Stimulated activated CD4-positive, alpha-beta T cell treated with anti-CD3 and anti-CD28 coated beads, Interleukin-15, amount 100 ng/mL, for 48 hours (primary cell): ENCODE results near the gene ZNF835.
A peak's percentile ranks its signal among the peaks of the same experiment; 100 is the strongest.
"Not testable (repeated sequence)": the region's sequence is repeated elsewhere in the genome, so short reads cannot be mapped to it uniquely, and the experiment has no call there.

Experiments
- DNase-seq, 2 donors: peaks; one replicate each; pipeline ENCODE4 v3.0.0-alpha.2; 2020; ENCODE audit warnings: low read depth in 2 of 2

Gene ZNF835

DNA sequence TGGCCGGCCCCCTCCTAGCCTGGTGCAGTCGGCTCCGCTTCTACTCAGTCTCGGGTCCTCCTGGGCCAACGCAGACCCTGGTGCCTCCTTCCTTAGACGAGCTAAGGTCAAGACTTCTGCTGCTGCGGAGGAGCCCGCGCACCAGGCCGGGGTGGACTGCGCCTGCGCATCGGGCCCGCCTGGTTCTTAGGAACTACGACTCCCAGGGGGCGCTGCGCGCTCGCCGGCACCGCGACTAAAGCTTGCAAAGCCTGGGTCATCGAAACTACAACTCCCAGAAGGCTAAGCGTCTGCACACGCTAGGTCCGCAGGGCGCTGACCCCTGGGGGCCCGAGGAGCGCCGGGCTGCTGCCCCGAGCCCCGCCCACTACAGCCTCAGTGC, at the start of gene ZNF835:
Gene ZNF835 (minus strand): TSS at position 145 of the 382 bp plus-strand sequence. CDS start 6,559 bp downstream, outside the sequence.
- DNase-seq = peak; percentile 70 to 77

DNA sequence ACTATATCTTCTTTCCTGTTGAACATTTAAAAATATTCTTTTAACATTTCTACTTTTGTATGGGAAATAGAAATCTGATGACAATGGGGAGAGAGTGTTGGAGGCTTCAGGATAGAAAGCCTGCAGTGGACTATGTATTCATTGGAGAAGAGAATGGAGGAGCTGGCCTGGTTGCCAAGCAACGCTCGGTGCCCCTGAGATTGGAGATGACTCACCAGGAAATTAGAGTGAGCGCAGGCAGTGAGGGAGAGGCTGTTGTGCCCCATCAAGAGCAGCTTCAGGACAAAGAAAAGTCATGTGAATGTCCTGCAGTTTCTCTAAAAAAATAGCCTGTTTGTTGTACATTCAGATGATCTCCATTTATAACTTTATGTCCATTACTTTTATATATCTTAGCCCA, 48.7 kb upstream of the ZNF835 start:
- no peak for DNase-seq

DNA sequence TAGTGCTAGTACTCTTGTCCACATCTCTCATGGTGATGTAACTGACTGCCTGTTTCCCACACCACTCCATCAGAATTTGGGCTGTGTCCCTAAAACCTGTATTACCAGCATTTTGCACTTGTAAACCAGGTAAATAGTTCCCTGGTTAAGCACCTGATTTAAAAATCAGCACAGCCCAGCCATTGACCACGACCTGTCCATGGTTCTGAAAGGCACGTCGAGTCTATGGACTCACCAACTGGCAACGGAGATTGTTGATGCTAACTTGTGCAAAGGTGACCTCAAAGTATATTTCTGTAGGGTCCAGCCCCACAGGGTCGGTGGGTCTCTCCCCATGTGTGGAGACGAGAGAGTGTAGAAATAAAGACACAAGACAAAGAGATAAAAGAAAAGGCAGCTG, 46.7 kb upstream of the ZNF835 start:
- no peak for DNase-seq

DNA sequence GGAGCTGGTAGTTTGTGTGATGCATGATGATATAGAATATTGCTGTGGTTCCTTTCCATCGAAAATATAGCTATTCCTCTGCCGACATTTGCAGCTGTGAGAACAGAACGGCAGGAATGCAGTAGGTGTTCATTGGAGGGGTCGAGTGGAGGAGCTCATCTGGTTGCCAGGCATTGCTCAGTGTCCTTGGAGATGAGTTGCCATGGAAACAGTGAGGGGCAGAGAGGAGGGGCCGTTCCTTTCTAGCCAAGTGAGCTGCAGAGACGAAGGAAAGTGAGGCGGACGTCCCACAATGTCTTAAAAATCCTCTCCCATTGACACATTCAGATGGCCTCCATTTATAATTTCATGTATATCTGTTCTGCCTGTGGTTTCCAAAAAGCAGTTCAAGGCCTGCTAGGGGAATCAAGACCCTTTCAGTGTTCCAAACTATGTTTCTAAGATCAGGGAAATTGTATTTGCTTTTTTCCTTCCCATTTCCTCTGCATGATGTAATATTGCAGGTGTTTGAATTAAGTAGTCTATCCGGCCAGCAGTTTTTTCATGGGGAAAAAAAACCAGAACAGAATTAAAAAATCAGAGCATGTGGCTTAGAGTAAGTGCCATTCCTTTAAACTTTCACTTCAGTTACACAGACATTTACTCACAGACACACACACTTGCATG, 41.2 kb upstream of the ZNF835 start:
- DNase-seq = no peak

DNA sequence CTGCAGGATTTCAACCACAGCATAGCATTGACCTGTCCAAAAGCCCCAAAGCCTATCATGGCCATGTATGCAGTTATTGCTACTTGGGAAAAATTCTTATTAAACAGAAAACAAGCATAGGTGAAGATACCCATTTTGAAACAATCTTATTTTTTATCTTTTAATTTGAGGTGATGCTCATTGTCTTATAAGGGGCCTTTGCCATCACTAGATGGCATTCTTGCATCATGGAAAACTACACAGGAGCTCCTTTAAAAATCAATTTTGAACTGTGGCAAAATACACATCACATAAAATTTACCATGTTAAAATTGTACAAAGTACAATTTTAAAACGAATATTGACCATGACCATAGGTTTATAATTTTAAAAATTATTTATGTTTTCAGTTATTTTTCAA, 38.9 kb upstream of the ZNF835 start:
- no peak for DNase-seq

DNA sequence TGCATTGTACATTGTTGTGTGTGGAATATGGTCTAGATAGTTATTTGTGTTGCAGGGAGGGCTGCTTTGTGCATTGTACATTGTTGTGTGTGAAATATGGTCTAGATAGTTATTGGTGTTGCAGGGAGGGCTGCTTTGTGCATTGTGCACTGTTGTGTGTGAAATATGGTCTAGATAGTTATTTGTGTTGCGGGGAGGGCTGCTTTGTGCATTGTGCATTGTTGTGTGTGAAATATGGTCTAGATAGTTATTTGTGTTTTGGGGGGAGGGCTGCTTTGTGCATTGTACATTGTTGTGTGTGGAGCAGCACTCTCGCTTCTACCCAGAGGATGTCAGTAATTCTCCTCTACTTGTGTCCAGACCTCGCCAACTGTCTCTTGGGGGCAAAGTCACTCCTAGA, 36.3 kb upstream of the ZNF835 start:
- DNase-seq = no peak

DNA sequence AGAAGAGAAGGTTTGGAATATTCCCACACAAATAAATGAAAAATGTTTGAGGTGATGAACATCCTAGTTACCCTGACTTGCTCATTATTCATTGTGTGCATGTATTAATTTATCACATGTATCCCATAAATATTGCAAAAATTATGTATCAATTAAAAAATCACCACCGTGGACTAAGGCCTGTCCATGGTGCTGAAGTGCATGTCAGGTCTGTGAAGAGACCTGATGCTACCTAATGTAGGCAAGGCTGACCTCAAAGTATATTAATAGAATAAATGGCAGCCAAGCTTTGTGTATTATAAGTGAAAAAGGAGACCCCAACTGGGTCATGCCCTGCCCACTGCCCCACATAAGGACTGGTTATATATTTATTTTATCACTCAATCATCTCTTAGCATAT, 34.4 kb upstream of the ZNF835 start:
- no peak for DNase-seq

DNA sequence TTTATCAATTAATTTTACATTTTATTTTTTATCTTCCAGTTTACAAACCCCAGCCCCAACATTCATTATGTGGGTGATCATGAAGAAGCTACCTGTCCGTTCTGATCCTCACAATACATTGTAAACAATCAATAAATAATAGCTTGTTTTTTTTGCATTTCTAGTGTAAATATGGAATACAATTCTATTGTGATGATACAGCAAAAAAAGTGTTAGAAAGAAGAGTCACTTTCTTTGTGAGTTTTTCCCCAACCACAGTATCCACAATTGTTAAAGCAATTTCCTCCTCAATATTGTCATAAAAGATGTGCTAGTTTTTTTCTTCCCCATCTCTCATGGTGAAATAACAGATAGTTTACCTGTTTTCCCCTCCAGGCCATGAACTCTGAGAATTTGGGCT, 30.3 kb upstream of the ZNF835 start:
- no peak for DNase-seq

DNA sequence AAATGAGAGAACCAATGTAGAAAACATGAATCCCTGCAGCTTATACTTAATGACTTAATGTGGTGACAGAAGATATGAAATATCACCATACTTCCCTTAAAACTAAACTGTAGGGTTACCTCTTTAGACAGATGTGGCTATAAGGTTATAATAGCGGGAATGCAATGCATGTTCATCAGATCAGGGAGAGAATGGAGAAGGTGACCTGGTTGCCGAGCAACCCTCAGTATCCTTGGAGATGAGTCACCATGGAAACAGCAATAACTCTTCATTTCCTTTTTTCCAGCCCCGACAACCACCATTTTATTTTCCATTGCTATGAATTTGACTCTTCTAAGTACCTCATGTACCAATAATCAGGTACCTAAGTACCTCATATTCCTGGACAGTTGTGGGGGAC, 28.0 kb upstream of the ZNF835 start:
- no peak for DNase-seq

DNA sequence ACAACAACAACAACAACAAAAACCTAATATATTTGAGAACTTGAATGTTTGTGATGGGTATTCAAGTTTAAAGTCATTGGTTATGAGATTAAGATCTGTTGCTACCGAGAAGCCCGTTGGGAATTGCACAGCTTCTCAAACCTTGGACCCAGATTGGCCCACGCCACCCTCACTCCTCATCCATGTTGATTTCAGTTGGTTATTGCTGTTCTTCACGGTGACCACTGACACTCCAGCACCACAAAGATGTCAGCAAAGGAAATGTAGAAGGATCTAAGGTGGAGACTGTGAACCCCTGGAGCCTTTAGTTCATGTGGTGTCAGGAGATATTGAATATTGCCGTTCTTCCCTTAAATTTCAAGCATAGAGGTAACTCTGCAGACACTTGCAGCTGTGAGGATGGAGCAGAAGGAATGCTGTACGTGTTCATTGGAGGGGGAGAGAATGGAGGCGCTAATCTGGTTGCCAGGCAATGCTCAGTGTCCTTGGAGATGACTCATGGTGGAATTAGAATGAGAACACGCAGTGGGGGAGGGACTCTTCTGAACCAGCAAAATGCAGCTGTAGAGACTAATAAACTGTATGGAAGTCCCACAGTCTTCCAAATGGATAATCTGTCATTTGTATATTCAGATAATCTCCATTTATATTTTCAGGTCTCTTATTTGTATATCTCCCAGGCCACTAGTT, 20.8 kb upstream of the ZNF835 start:
- no peak for DNase-seq

DNA sequence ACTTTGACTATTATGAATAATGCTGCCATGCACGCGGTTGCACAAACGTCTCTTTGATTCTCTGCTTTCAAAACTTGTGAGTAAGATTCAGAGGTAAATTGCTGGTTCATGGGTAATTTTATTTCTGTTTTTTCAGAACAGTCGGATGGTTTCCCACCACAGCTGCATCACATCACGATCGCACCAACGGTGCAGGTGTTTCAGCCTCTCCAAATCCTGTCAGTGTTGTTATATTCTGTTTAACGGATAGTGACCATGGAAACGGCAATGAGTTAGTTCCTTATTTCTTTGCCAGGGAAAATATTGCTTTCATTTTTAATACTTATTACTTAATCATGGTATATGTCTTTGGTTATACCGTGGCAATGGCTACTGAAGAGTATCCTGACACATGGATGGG, 19.1 kb upstream of the ZNF835 start:
- DNase-seq = no peak

DNA sequence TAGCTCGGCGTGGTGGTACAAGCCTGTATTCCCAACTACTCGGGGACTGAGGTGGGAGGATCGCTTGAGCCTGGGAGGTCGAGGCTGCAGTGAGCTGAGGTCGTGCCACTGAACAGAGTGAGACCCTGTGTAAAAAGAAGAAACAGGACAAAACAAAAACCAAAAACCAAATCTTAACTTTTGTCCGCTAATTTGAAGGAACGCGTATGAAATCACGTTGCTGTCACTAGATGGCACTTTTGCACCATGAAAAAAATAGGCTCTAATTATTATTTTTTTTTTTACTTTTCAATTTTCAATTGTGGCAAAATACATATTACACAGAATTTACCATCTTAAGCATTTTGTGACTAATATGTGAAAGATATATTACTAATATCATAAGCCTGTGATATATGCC, 17.6 kb upstream of the ZNF835 start:
- DNase-seq = no peak

DNA sequence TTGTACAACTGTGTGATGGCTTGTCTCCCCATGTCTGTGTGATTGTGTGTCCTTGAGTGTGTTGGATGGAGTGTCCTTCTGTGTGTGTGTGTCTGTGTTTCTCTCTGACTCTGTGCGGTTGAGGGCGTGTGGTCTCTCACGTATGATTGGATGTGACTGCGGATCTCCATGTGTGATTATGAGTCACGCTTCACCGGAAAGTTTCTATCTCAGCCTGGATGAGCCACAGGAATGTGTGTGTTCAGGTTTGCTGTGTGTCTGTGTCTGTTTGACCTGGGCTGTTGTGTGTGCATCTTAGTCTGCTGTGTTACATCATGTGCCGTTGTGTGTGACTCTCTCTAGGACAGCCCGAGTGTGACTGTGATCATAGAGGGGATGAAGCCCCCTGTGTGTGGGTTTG, 15.5 kb upstream of the ZNF835 start:
- no peak for DNase-seq

DNA sequence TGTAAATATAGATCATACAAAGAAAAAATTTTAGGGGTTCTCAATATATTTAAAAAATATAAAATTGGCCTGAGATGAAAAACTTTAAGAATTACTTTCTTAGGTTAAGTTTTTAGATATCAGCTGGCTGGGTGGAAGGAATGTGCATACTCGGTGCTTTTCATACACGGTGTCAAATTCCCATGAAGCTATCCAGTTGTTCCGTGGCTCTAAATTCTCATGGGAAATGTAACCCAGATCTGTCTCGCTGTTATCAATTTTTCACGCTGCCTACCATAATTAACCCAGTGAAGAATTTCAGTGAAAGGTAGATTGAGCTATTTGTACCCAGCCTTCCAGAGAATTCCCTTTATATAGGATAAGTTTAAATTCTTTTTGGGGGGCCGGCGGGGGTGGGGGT, 11.6 kb upstream of the ZNF835 start:
- DNase-seq = no peak

DNA sequence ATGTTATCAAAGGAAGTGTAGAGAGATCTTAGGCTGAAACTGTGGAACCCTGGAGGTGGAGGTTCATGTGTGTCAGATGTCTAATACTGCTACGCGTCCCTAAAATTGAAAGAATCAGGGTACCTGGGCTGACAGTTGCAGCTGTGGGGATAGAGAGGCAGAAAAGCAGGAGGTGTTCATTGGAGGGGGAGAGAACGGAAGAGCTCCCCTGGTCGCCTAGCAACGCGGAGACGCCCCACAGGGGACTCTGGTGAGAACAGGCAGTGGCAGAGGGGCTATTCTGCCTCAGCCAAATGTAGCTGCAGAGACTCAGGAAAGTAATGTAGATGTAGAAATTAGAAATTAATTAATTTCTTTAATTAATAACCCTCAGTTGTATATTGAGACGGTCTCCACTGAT, 10.1 kb upstream of the ZNF835 start:
- no peak for DNase-seq

DNA sequence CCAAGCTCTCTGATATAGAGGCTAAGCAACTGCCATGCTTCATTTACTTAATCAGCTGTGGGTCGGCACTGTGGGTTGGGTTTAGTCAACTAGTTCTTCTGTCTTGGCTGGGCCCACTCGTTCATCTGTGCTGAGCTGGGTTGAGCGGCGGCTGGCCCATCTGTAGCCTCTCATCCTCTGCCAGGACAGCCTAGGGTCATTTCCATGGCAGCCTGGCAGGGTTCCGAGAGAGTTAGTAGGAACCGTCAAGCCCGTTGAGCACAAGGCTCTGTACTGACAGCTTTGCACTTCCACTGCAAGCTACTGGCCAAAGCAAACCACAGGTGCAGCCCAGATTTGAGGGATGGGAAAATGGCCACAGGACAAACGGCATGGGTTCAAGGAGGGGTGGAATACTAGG, 6.6 kb upstream of the ZNF835 start:
- DNase-seq = no peak

DNA sequence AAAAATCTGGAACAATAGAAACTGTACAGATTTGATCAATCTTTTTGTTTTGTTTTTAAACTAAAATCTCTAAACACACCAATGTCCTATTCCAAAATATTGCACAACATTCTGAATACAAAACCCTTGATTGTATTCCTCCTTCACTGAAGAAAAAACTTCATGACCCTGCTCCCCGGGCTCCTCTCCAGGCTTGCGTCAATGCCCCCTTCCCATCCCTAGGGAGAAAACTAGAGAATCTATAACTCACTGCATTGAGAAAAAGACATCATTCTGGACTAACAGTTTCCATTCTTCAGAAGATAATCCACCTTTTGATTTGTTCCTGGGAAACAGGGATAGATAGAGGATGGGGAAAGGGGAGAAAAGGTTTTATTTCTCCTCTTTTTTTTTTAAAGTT, 1.1 kb upstream of the ZNF835 start:
- DNase-seq = not testable (repeated sequence)

DNA sequence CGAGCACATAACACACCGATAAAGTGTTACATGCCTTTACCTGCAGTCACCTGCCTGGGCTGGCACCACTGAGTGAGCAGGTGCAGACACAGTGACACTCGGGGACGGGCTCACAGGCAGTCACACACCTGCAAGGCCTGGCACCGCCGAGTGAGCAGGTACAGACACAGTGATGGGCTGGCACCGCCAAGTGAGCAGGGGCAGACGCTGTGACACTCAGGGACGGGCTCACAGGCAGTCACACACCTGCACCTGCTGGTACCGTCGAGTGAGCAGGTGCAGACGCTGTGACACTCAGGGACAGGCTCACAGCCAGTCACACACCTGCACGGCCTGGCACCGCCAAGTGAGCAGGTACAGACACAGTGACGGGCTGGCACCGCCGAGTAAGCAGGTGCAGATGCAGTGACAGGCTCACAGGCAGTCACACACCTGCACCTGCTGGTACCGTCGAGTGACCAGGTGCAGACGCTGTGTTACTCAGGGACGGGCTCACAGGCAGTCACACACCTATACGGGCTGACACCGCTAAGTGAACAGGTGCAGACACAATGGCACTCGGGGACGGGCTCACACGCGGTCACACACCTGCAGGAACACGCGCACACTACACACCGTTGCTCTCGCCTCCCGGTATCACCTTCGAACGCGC, 470 bp downstream of the ZNF835 start:
- no peak for DNase-seq

DNA sequence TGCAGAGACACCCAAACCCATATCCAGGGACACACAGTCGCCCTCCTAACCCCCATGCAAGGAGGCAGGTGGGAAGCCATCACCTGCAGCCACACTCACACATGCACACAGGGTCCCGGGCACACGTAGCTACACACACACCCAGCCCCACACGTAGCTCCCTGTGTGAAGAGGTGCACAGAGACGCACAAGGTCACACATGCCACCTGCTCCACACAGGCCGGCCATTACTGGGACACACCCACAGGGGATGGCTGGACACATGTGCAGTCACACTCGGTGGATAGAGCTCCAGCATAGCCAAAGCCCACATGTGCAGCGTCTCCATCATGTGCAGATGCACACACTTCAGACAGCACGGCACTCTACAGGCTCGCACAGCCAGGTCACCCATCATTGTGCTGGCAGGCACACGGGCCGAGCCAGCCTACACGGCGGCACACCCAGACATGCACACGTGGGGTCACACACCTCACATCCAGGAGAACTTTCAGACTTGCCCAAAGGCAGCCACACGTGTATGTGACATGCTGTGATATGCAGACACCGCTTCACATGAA, 1.1 kb downstream of the ZNF835 start:
- DNase-seq = no peak

DNA sequence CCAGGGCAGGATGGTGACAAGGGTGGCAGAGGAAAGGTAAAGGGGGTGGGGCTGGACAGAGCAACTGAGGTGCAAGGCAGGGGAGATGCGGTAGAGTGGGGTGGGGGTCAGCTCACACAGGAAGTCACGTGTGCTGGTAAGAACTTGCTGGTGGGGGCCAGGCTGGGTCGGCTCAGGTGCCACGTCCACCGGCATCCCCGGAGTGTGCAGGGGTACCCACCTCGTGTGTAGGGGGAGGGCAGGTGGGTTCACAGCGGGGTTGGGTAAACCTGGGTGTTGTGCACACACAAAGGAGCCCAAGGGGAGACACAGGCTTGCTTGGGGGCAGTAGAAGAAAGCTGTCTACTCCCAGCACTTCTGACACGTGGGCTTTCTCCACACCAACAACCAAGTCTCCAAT, 2.9 kb downstream of the ZNF835 start:
- DNase-seq = no peak

DNA sequence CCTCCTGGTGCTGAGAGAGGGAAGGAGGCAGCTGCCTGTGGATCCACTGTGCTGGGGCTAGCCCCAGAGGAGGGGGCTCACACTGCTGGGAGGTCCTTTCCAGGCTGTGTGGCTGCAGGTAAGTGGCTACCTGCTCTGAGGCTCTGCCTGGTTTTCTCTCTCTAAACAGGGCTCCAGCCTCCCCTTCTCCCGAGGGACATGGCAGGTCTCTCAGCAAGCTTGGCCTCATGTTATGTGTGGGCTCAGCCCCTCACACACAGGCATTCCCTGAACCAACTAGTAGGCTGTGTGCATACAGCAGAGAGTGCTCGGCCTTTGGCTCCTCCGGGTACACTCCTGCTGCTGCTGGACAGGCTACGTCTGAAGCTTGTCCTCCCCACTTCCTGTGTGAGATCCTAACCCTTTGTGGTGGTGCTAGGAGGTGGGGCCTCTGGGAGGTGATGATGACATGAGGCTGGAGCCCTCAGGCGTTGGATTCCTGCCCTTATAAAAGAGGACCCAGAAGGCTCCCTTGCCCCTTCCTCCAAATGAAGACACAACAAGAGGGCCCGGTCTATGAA, 4.2 kb downstream of the ZNF835 start:
- no peak for DNase-seq

DNA sequence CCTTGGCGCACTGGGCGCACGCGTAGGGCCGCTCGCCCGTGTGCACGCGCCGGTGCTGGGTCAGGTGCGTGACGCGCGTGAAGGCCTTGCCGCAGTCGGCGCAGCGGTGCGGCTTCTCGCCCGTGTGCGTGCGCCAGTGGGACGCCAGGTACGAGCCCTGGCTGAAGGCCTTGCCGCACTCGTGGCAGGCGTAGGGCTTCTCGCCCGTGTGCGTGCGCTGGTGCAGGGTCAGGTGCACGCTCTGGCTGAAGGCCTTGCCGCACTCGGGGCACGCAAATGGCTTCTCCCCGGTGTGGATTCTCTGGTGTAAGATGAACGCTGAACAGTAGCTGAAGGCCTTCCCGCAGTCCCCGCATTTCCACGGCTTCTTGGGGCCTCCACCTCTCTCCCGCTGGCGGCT, 7.0 kb downstream of the ZNF835 start:
- DNase-seq = no peak
